ENCODE measurements around the gene PADI2.

DNA sequence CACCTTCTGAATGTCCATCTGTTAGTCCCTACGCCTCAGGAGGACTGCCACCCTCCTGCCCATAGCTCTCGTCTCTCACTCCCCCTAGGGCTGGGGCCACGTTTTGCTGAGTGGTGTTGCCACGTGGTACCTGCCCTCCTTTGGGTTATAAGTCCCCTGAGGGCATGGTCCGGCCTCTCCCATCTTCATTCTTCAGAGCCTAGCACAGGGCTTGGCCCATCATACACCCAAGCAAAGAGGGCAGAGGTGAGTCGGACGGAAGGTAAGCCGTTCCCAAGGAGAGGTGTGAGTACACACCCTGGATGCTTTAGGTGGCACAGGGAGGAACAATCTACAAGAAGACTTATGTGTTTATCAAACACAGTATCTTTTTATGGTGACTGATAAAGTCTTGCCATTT lies 10.9 kb downstream of the PADI2 start:
- TF ChIP-seq, protein P1, sequence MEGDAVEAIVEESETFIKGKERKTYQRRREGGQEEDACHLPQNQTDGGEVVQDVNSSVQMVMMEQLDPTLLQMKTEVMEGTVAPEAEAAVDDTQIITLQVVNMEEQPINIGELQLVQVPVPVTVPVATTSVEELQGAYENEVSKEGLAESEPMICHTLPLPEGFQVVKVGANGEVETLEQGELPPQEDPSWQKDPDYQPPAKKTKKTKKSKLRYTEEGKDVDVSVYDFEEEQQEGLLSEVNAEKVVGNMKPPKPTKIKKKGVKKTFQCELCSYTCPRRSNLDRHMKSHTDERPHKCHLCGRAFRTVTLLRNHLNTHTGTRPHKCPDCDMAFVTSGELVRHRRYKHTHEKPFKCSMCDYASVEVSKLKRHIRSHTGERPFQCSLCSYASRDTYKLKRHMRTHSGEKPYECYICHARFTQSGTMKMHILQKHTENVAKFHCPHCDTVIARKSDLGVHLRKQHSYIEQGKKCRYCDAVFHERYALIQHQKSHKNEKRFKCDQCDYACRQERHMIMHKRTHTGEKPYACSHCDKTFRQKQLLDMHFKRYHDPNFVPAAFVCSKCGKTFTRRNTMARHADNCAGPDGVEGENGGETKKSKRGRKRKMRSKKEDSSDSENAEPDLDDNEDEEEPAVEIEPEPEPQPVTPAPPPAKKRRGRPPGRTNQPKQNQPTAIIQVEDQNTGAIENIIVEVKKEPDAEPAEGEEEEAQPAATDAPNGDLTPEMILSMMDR (IDR thresholded peaks at IDR 0.05) = no peak
- TF ChIP-seq POLR2AphosphoS5 (IDR thresholded peaks at IDR 0.05) = no peak
- TF ChIP-seq POLR2A (IDR thresholded peaks at IDR 0.05) = no peak

Data from upper lobe of left lung (tissue), 4 donors.